OCI-LY7 (cell line): ENCODE measurements around the gene IL11. TPM values are rescaled to one million over a fixed set of nuclear protein-coding genes. Genes with fewer than 3 reads are reported as not detected.

ENCODE experiments used
- BruUV-seq: library from RNA; stranded (reverse); fragments of 400-500 nt; replicated peaks from 2 replicates; lab custom pipeline; 2021; lab: Mats Ljungman, UMichigan
- CTCF ChIA-PET: fragments of 300-600 bp; sonication (Branson Sonifier 250); formaldehyde crosslinking; loops from one replicate; lab custom pipeline; 2022; ENCODE audit warnings: antibody characterized with exemption; ENCODE audit not compliant: unreplicated experiment; lab: Charles Lee
- POLR2A ChIA-PET: fragments of 300-600 bp; sonication (Branson Sonifier 250); formaldehyde crosslinking; loops from one replicate; lab custom pipeline; 2022; ENCODE audit warnings: antibody characterized with exemption; lab: Charles Lee
- DNase-seq: peaks from one replicate; pipeline ENCODE4 v3.0.0-alpha.2; 2015; ENCODE audit warnings: low spot score
- H2AFZ ChIP-seq: fragments of 200-600 bp; sonication (generic), shearing (Covaris generic); 2 replicates; pipeline ENCODE4 v1.6.1; 2014; ENCODE audit warnings: mild to moderate bottlenecking, antibody characterized with exemption, low read length, moderate library complexity
- H3K27ac ChIP-seq: fragments of 200-600 bp; sonication (generic); 2 replicates; pipeline ENCODE4 v1.5.1; 2014; ENCODE audit warnings: mixed run types, low read depth, mild to moderate bottlenecking, moderate library complexity, low read length, inconsistent platforms; ENCODE audit not compliant: poor library complexity, severe bottlenecking
- H3K36me3 ChIP-seq: fragments of 200-600 bp; sonication (generic); 2 replicates; pipeline ENCODE4 v1.6.1; 2014; ENCODE audit warnings: mild to moderate bottlenecking, antibody characterized with exemption, low read length, moderate library complexity, mixed read lengths; ENCODE audit not compliant: insufficient read depth
- H3K4me1 ChIP-seq: fragments of 200-600 bp; sonication (generic); 2 replicates; pipeline ENCODE4 v1.5.1; 2014; ENCODE audit warnings: mild to moderate bottlenecking, low read length; ENCODE audit not compliant: insufficient read depth, poor library complexity, severe bottlenecking
- H3K4me2 ChIP-seq: fragments of 200-600 bp; sonication (generic); 2 replicates; pipeline ENCODE4 v1.6.1; 2014; ENCODE audit warnings: mild to moderate bottlenecking, low read length
- H3K4me3 ChIP-seq: fragments of 200-600 bp; sonication (generic); 2 replicates; pipeline ENCODE4 v1.5.1; 2014; ENCODE audit warnings: mild to moderate bottlenecking, low read depth, low read length; ENCODE audit not compliant: poor library complexity, severe bottlenecking
- H3K79me2 ChIP-seq: fragments of 200-600 bp; sonication (generic); 2 replicates; pipeline ENCODE4 v1.6.1; 2016; ENCODE audit warnings: low read depth, mild to moderate bottlenecking, low read length, moderate library complexity, mixed read lengths; ENCODE audit not compliant: insufficient read depth
- H3K9me2 ChIP-seq: fragments of 200-600 bp; sonication (generic); 2 replicates; pipeline ENCODE4 v1.6.1; 2016; ENCODE audit warnings: mild to moderate bottlenecking, low read length, mixed read lengths; ENCODE audit not compliant: insufficient read depth
- H3K9me3 ChIP-seq: fragments of 200-600 bp; sonication (generic); 2 replicates; pipeline ENCODE4 v1.6.1; 2014; ENCODE audit warnings: mild to moderate bottlenecking, mixed run types, low read length, mixed read lengths
- H4K20me1 ChIP-seq: fragments of 200-600 bp; sonication (generic); 2 replicates; pipeline ENCODE4 v1.6.1; 2014; ENCODE audit warnings: mild to moderate bottlenecking, antibody characterized with exemption, low read length, moderate library complexity, mixed read lengths; ENCODE audit not compliant: insufficient read depth
- EZH2phosphoT487 ChIP-seq: fragments of 200-600 bp; sonication (generic); IDR thresholded peaks from 2 replicates; pipeline ENCODE4 v1.6.1; 2018; ENCODE audit warnings: low read depth, borderline replicate concordance, mild to moderate bottlenecking, mixed run types, antibody characterized with exemption, low read length, moderate library complexity, mixed read lengths
- intact Hi-C: fragments of 100-400 bp; cut with micrococcal nuclease; formaldehyde crosslinking; loops from one replicate; pipeline ENCODE4 v1.10.0; 2022; ENCODE audit not compliant: unreplicated experiment
- total RNA-seq, 2 experiments: library from RNA; depleted of rRNA in 1 of 2; stranded (reverse); fragments of >200 nt in 1 of 2; shearing (Covaris generic) in 1 of 2; gene quantifications; 2 replicates each; pipeline ENCODE4 v1.2.3, GENCODE V29; 2014 to 2022
- TF ChIP-seq, protein P1 (sequence below): fragments of 200-600 bp; sonication (generic); conservative IDR thresholded peaks from 2 replicates; pipeline ENCODE4 v1.5.1; 2014; ENCODE audit warnings: mild to moderate bottlenecking, antibody characterized with exemption, low read length, moderate library complexity, mixed read lengths

The IL11 gene
- total RNA-seq, 2 experiments from 2014 or later: 0.32 to 0.46 TPM

DNA sequence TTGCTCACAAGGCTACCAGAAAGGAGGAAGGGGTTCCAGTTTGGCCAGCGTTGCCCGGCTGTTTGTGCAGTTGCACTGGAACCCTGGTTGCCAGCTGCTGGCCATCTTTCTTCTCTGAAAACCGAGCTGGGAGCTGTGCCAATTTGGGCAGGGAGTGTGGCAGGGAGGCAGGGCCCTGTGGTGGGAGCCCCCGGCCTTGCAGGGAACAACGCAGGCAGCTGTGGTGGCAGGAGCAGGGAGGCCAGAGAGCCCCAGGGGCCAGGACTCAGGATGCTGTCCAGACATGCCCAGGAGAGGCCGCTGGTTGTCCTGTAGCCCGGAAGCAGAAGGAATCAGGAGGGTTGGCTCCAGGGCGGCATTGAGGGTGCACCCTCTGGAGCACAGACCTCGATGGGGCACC is 25.8 kb downstream of the IL11 start:
- POLR2A ChIA-PET: interaction anchor here (0.7 kb wide), 1 partner anchor 42 kb away, joined by 3 read pairs; no protein-coding TSS in a partner anchor
- Histone ChIP-seq H4K20me1 (no peaks in the 10 kb centered on the region), H3K4me3 (no peak overlapping the region), H3K79me2 (no peaks in the 10 kb centered on the region), H3K4me1 (peaks cover 18% of the 10 kb centered on the region), H3K9me2 (no peaks in the 10 kb centered on the region), H3K27ac (no peak overlapping the region), H3K4me2 (no peak overlapping the region), H3K9me3 (no peaks in the 10 kb centered on the region), H2AFZ (no peak overlapping the region), H3K36me3 (no peaks in the 10 kb centered on the region)
- no TSS peak for BruUV-seq
- CTCF ChIA-PET: no interaction called here
- intact Hi-C loops: no loop called here
- no peak for DNase-seq
- TF ChIP-seq, protein P1, sequence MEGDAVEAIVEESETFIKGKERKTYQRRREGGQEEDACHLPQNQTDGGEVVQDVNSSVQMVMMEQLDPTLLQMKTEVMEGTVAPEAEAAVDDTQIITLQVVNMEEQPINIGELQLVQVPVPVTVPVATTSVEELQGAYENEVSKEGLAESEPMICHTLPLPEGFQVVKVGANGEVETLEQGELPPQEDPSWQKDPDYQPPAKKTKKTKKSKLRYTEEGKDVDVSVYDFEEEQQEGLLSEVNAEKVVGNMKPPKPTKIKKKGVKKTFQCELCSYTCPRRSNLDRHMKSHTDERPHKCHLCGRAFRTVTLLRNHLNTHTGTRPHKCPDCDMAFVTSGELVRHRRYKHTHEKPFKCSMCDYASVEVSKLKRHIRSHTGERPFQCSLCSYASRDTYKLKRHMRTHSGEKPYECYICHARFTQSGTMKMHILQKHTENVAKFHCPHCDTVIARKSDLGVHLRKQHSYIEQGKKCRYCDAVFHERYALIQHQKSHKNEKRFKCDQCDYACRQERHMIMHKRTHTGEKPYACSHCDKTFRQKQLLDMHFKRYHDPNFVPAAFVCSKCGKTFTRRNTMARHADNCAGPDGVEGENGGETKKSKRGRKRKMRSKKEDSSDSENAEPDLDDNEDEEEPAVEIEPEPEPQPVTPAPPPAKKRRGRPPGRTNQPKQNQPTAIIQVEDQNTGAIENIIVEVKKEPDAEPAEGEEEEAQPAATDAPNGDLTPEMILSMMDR: no peak
- no peak for TF ChIP-seq EZH2phosphoT487

DNA sequence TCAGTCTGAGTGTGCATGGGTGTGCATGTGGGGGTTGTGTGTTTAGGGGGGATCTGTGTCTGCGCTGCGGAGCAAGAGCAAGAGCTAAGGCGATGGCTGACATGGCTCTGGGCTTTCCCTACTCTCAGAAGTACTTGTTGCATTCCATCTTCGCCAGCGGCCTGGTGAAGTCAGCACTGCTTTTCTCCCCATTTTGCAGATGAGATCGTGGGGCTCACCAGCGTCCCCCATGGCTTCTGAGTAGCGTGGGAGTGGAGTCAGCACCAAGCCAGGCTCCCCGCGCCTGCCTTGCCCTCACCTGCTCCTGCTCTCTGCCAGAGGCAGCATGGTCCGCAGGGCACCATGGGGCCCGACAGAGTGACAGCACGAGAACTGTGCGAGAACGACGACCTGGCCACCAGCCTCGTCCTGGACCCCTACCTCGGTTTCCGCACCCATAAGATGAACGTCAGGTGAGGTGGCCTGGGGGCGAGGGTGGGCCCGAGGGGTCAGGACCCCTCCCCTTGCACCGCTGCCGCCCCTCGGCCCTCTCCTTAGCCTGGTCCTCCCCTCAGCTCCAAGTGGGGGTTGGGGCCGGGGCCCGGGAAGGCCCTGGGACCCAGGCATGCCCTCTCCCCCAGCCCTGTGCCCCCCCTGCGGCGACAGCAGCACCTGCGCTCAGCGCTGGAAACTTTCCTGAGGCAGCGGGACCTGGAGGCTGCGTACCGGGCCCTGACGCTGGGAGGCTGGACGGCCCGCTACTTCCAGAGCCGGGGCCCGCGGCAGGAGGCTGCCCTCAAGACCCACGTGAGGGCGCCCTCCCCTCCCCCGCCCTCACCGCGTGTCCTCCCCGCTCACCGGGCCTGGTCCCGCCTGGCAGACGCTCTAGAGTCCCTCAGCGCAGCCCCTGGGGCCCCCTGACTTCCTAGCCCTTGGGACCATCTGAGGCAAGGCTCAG is 28.4 kb downstream of the IL11 start:
- peak overlapping the region; percentile 89 for H3K4me3 ChIP-seq

More for the DNA sequence above, 28.4 kb downstream of the IL11 start:
- no peaks in the 10 kb centered on the region for H3K9me2 ChIP-seq
- no peaks in the 10 kb centered on the region for H3K79me2 ChIP-seq
- H3K36me3 ChIP-seq: no peaks in the 10 kb centered on the region
- BruUV-seq: no TSS peak
- peak overlapping the region; percentile 99 for H3K4me2 ChIP-seq
- no peak for DNase-seq
- H3K27ac ChIP-seq: no peak overlapping the region
- intact Hi-C loops: loop anchor here (1.0 kb wide), 1 partner anchor 83 kb away; the partner anchor contains the start of gene PPP6R1
- H2AFZ ChIP-seq: no peak overlapping the region
- TF ChIP-seq EZH2phosphoT487: no peak
- TF ChIP-seq, protein P1: no peak
- H3K9me3 ChIP-seq: no peaks in the 10 kb centered on the region
- CTCF ChIA-PET: no interaction called here
- POLR2A ChIA-PET: no interaction called here
- peaks cover 28% of the 10 kb centered on the region for H3K4me1 ChIP-seq
- no peaks in the 10 kb centered on the region for H4K20me1 ChIP-seq
